ENCODE data around the gene ZNF830.

Gene ZNF830

GRCh38 chr17:35003778-35004177 is 42.4 kb downstream of the ZNF830 start:
- no peak for DNase-seq
- no peak overlapping the region for H2AFZ ChIP-seq (ENCODE audit: low read length)
- H3K36me3 ChIP-seq (replicated peaks; ENCODE audit: insufficient read depth, low read length) = no peaks in the 10 kb centered on the region
- no peaks in the 10 kb centered on the region for H3F3A ChIP-seq (ENCODE audit: insufficient read depth, low read length)
- H3K27me3 ChIP-seq (replicated peaks; ENCODE audit: insufficient read depth, low read length) = no peaks in the 10 kb centered on the region
- H3K79me2 ChIP-seq (ENCODE audit: low read length) = no peaks in the 10 kb centered on the region
- H3K9ac ChIP-seq (ENCODE audit: low read length) = no peak overlapping the region
- H3K27ac ChIP-seq (ENCODE audit: low read length) = no peak overlapping the region
- H3K9me2 ChIP-seq (replicated peaks; ENCODE audit: insufficient read depth, low read length) = no peaks in the 10 kb centered on the region
- H3K4me1 ChIP-seq (ENCODE audit: low read length) = peaks cover 5% of the 10 kb centered on the region; the same call in 1 of the 2 replicates
- H4K20me1 ChIP-seq (ENCODE audit: insufficient read depth, low read length) = no peaks in the 10 kb centered on the region
- H3K4me3 ChIP-seq (ENCODE audit: low read length) = no peak overlapping the region
- no peak for TF ChIP-seq EZH2 (optimal IDR thresholded peaks at IDR 0.05; ENCODE audit: low read depth, low read length)
- no peak for TF ChIP-seq CTCF (IDR thresholded peaks at IDR 0.05; ENCODE audit: low read length)
- no peak for TF ChIP-seq EZH2phosphoT487 (IDR thresholded peaks at IDR 0.05; ENCODE audit: low read length)
- no peak overlapping the region for H3K4me2 ChIP-seq (ENCODE audit: low read depth, low read length)
- H3K9me3 ChIP-seq (replicated peaks; ENCODE audit: insufficient read depth, low read length) = no peaks in the 10 kb centered on the region

- TF ChIP-seq EZH2phosphoT487 (IDR thresholded peaks at IDR 0.05; ENCODE audit: low read length) (no peak), EZH2 (optimal IDR thresholded peaks at IDR 0.05; ENCODE audit: low read depth, low read length) (no peak), CTCF (IDR thresholded peaks at IDR 0.05; ENCODE audit: low read length) (no peak)
- no peaks in the 10 kb centered on the region for H3K27me3 ChIP-seq (replicated peaks; ENCODE audit: insufficient read depth, low read length)
- no peak overlapping the region for H3K4me3 ChIP-seq (ENCODE audit: low read length)
- no peaks in the 10 kb centered on the region for H3K9me2 ChIP-seq (replicated peaks; ENCODE audit: insufficient read depth, low read length)
- no peak overlapping the region for H3K9ac ChIP-seq (ENCODE audit: low read length)
- no peak overlapping the region for H2AFZ ChIP-seq (ENCODE audit: low read length)
- H3K27ac ChIP-seq (ENCODE audit: low read length) = no peak overlapping the region
- no peak for DNase-seq
- H3F3A ChIP-seq (ENCODE audit: insufficient read depth, low read length) = no peaks in the 10 kb centered on the region
- H3K4me1 ChIP-seq (ENCODE audit: low read length) = no peaks in the 10 kb centered on the region
- no peaks in the 10 kb centered on the region for H3K36me3 ChIP-seq (replicated peaks; ENCODE audit: insufficient read depth, low read length)
- H3K9me3 ChIP-seq (replicated peaks; ENCODE audit: insufficient read depth, low read length) = no peaks in the 10 kb centered on the region
- no peaks in the 10 kb centered on the region for H4K20me1 ChIP-seq (ENCODE audit: insufficient read depth, low read length)
- no peaks in the 10 kb centered on the region for H3K79me2 ChIP-seq (ENCODE audit: low read length)
- H3K4me2 ChIP-seq (ENCODE audit: low read depth, low read length) = no peak overlapping the region
These were observed 45.0 kb downstream of the ZNF830 start for GRCh38 chr17:35006345-35006744.

GRCh38 chr17:35006961-35007360 is 45.6 kb downstream of the ZNF830 start:
- Histone ChIP-seq H3K4me3 (ENCODE audit: low read length) (no peak overlapping the region), H3K79me2 (ENCODE audit: low read length) (no peaks in the 10 kb centered on the region), H3K9me2 (replicated peaks; ENCODE audit: insufficient read depth, low read length) (no peaks in the 10 kb centered on the region), H3K27me3 (replicated peaks; ENCODE audit: insufficient read depth, low read length) (no peaks in the 10 kb centered on the region), H3K36me3 (replicated peaks; ENCODE audit: insufficient read depth, low read length) (no peaks in the 10 kb centered on the region; the same call in 1 of the 2 replicates), H3K4me2 (ENCODE audit: low read depth, low read length) (no peak overlapping the region), H2AFZ (ENCODE audit: low read length) (no peak overlapping the region), H3K9ac (ENCODE audit: low read length) (no peak overlapping the region), H3K4me1 (ENCODE audit: low read length) (no peaks in the 10 kb centered on the region), H4K20me1 (ENCODE audit: insufficient read depth, low read length) (no peaks in the 10 kb centered on the region), H3K27ac (ENCODE audit: low read length) (no peak overlapping the region), H3K9me3 (replicated peaks; ENCODE audit: insufficient read depth, low read length) (no peaks in the 10 kb centered on the region), H3F3A (ENCODE audit: insufficient read depth, low read length) (no peaks in the 10 kb centered on the region)
- no peak for DNase-seq
- no peak for TF ChIP-seq EZH2phosphoT487 (IDR thresholded peaks at IDR 0.05; ENCODE audit: low read length)
- no peak for TF ChIP-seq CTCF (IDR thresholded peaks at IDR 0.05; ENCODE audit: low read length)
- TF ChIP-seq EZH2 (optimal IDR thresholded peaks at IDR 0.05; ENCODE audit: low read depth, low read length) = no peak
